GM18867 (cell line): ENCODE results near the gene CTU1.

ENCODE experiments used
- ATAC-seq: cut with Tn5 transposase; IDR thresholded peaks from one replicate; pipeline ENCODE4 v1.9.1; 2021; ENCODE audit warnings: mild to moderate bottlenecking, moderate library complexity; ENCODE audit not compliant: unreplicated experiment

Gene CTU1

GRCh38 chr19:51135004-51135403 lies 26.8 kb upstream of the CTU1 start:
- ATAC-seq = no peak

GRCh38 chr19:51131780-51132680 lies 23.8 kb upstream of the CTU1 start:
- ATAC-seq = no peak

GRCh38 chr19:51129716-51130115 lies 21.5 kb upstream of the CTU1 start:
- no peak for ATAC-seq

GRCh38 chr19:51128227-51128626 lies 20.0 kb upstream of the CTU1 start:
- no peak for ATAC-seq

GRCh38 chr19:51127755-51128154 lies 19.5 kb upstream of the CTU1 start:
- ATAC-seq = no peak

- ATAC-seq = no peak
Measured at GRCh38 chr19:51127032-51127431, 18.8 kb upstream of the CTU1 start.

- no peak for ATAC-seq
Measured at GRCh38 chr19:51125421-51126075, 17.3 kb upstream of the CTU1 start.

- no peak for ATAC-seq
Measured at GRCh38 chr19:51124729-51125128, 16.5 kb upstream of the CTU1 start, which contains the start of gene SIGLEC9. TSS of gene SIGLEC9 (plus strand) at chr19:51124906. CDS start at chr19:51124975, 69 bp downstream.

- ATAC-seq = no peak
Measured at GRCh38 chr19:51124216-51124615, 16.0 kb upstream of the CTU1 start.

- no peak for ATAC-seq
Measured at GRCh38 chr19:51123802-51124201, 15.6 kb upstream of the CTU1 start.

GRCh38 chr19:51123381-51123800 lies 15.2 kb upstream of the CTU1 start:
- ATAC-seq = no peak

- ATAC-seq = no peak
Measured at GRCh38 chr19:51122112-51122981, 14.1 kb upstream of the CTU1 start.

- ATAC-seq = no peak
Measured at GRCh38 chr19:51121257-51121656, 13.0 kb upstream of the CTU1 start.

- ATAC-seq = no peak
Measured at GRCh38 chr19:51120160-51120559, 12.0 kb upstream of the CTU1 start.

GRCh38 chr19:51119611-51120010 lies 11.4 kb upstream of the CTU1 start:
- no peak for ATAC-seq

- no peak for ATAC-seq
Measured at GRCh38 chr19:51119101-51119500, 10.9 kb upstream of the CTU1 start.

- no peak for ATAC-seq
Measured at GRCh38 chr19:51116736-51117286, 8.6 kb upstream of the CTU1 start.

- ATAC-seq = no peak
Measured at GRCh38 chr19:51114087-51114729, 6.0 kb upstream of the CTU1 start.

GRCh38 chr19:51111606-51112005 lies 3.4 kb upstream of the CTU1 start:
- ATAC-seq = no peak

- no peak for ATAC-seq
Measured at GRCh38 chr19:51110666-51110971, 2.4 kb upstream of the CTU1 start.

GRCh38 chr19:51108805-51109146 lies 567 bp upstream of the CTU1 start:
- ATAC-seq = peak; percentile 40
